Activated T-cell treated with anti-CD3 and anti-CD28 coated beads for 1 hour (primary cell): ENCODE measurements around the gene FHIT.

Experiments used
- DNase-seq: peaks from one replicate; pipeline ENCODE4 v3.0.0-alpha.2; 2020; ENCODE audit warnings: low read depth

The FHIT gene

DNA sequence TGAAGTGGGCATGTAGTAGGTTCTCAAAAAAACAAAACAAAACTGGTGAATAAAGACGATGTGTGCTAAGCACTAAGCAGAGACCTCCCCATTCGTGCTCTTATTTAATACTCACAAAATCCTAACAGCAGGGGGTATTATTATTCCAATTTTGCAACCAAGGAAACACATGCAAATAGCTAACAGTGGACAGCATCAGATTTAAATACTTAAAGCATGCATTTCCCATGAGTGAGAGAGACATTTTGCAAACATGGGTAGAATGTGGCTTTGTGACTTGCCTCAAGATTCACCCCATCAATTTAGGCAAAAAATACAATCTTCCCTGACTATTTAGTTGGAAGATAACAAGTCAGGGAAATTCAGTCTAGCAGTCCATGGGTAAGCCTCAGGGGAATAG lies 1255.2 kb downstream of the FHIT start:
- no peak for DNase-seq

DNA sequence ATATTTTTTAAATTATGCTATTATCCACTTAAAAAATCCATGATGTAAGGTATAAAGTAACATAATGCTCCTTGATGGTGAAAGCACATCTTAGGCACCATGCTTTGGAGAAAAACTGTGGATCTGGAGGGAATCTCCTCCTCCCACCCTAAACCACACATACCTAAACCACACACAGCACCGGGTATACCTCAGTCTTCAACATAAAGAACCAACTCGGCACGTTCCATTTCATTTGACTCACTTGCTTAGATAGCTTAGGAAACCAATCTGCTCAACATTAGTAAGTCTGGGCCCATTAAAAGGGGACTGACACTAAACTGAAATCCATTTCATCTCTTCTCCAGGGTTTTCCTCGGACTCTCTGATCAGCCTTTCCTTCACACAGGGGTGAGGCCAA lies 1255.7 kb downstream of the FHIT start:
- DNase-seq, result no peak

DNA sequence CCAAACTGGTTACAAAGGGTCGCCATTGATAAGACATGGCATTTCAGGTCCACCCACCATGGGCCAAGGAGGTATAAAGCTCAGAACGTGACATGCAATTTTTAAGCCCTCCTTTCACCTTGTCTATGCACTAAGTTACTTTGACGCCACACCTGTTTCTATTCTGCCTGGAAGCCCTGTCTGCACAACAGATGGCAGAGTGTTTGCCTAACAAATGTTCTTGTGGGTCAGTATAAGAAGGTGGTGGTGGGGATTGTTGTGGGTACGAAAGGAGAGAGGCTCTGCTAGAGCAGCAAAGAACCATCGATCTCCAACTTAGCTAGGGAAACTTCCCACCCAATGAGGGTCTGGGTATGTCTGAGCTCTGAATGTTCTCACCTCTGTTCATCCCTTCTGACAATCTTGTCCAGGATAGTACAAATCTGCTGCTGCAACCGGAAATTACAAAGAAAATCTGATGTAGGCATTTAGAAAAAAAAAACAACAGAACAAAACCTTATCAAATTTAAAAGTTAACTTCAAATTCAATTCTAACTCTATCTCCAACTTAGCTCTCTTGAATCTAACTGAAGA lies 1256.4 kb downstream of the FHIT start:
- no peak for DNase-seq

DNA sequence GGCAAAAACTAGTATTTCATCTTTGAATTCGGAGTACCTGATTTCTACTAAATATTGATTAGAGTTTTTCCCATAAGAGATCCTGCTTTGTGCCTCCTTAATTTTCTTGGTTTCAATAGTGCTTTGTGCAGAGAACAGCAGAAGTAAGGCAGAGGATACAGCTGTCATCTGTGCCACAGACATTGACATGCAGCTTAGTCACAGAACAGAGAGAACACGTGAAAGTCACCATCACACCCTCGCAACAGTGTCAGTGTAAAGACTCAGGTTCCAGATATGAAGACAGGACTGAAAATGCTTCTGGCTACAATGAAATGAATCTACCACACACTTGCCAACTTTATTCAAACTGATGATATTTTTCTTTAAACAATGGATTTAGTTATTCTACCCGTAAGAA lies 1258.7 kb downstream of the FHIT start:
- DNase-seq, result no peak

DNA sequence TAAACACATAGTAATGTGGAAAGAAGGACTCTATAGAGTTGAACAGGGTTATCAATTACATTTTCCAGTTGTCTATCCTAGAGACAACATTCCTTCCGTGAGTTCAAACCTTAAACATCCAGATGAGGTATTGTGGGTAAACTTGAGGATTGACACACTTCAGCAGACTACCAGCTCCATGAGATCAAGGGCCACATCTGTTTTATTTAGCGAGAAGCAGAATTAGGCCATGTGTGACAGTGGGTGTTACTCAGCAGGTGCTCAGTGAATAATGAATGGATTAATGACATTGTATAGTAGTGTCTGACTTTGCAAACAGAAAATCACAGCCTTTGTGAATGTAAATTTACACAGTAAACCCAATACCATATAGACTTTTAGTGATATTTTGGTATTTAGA lies 1260.3 kb downstream of the FHIT start:
- DNase-seq, result no peak

DNA sequence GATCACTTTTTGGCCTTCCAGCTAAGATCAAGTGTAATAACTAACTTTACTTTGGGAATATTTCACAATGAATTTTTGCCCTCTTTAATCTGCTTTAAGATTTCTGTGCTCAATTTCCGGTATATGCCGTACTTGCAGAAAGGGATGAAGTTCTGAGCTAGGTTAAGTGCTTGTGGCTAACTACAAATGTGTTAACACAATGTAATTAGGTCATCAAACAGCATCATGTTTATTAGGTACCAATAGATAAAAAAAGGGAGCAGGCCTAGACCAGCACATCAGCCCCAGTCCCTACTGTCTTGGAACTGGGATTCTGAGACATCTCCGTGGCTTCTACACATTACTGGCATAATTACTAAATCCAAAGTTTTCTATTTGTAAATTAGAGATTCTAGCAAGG lies 1268.7 kb downstream of the FHIT start:
- DNase-seq, result no peak

DNA sequence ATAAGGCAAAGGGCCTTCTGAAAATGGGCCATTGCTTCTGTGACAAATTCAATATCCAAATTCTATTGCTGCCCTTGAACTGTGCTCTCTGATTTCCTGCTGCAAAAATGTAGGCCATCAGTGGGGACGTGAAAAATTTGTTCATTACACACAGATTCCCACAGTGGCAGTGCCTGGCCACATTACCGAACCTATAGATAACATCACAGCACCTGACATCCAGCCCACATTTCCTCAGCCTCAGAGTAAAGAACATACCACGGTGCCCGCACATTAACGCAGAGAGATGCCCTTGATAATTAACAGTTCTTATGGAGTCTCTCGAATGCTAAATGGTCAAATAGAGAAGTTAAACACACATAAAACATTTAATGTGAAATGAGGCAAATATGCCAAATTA lies 1269.9 kb downstream of the FHIT start:
- DNase-seq, result no peak

DNA sequence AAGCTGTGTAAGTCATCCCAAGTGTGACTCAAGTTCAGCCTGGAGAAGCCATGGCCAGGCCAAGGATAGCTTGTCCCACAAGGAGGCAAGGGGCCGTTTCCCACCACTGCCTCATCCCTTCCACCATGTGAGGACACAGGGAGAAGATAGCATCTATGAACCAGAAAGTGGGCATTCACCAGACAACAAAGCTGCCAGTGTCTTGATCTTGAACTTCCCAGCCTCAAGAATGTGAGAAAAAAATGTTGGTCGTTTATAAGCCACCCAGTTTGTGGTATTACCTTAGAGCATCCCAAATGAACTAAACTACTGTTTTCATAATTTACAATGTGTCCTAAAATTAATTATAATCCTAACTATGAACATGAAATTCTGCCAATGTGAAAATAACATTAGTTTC lies 1270.7 kb downstream of the FHIT start:
- DNase-seq, result no peak

DNA sequence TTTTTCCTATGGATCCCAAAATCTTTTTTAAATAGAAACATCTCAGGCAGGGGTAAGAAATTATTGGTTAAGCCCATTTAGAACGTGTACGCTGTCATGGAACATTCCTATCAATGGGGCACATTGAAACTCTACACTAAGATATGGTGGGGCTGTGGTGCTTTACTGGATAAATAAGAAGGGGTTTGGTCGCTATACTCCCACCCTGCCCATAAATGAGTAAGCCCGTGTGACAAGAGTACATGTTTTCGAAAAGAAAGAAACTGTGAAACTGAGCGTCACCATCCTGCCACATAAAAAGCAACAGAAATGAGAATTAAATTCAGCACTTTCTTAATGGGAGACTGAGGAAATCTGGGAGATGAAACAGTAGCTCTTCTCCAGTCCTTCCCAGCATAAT lies 1271.7 kb downstream of the FHIT start:
- no peak for DNase-seq

DNA sequence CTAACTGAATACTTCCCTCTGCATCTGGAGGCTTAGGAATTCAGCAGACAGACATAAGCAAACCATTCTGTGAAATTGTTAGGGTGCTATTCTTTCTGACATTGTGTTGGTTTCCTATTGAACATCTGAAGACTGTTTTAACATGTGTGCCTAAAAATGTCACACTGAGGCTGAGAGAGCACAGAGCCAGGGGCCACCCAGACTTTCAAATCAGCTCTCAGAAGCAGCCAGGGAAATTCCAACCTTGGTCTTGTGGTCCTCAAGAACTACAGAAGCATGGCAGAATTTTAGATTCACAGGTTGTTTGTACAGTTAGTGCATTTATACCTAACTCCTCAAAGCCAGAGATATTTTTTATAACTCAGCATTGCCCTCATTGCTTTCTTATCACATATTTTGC lies 1272.3 kb downstream of the FHIT start:
- no peak for DNase-seq

DNA sequence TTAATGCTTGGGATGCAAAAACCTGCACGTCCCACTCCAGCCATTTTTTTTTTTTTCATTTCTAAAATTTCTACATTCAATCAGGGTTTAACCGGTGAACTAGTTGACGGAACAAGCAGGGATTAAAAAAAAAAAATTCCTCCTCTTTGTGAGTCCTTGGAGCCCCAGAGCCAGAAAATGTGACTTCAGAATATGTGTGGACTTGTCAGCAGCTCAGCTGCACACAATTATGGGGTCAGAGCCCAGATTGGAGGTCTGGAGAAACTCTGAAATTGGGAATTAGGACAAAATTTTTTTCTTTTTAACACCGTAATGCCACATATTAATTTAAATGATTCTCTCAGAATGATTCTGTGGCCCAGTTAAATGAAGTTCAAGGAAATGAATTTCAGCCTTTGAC lies 1280.5 kb downstream of the FHIT start:
- DNase-seq, result no peak

DNA sequence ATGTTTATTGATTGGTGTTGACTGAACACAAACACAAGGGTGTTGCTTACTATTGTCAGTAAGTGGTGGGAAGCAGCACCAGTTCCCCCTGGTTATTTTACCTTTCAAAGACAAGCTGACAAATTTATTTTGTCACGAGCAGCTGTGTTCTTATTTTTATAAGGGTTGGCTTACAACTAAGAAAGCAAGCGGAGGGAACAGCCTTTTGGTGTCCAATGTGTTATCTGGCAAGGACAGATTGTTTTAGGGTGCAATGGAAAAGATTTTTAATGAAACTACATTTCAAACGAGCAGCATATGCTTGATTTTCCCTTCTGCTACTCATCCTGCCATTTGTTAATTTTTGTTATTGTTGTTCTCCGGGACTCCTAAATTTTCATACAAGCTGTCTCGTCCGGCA lies 1280.9 kb downstream of the FHIT start:
- DNase-seq, result no peak

DNA sequence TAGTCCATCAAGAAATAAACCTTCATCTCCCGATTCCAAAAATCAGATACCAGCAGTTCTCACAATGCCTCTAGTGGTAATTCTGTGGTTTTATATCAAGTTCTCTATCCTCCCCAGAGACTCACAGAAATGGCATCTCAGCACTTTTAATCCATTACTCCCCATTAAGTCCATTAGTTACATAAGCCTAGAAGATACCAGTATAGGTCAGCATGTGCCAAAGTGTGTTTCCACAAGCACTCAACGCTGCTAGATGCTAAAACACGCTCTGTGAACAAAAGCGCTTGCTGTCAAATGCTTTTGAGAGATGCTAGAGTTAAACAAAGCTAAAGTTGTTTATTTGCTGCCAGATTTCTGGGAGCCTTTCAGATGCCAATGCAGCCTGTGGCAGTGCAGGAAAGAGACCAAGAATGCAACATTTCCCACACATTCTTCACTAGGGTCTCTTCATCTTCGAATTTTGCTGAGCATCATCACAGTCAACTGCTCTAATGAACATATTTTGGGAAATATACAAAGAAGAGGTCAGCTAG lies 1282.7 kb downstream of the FHIT start:
- no peak for DNase-seq

DNA sequence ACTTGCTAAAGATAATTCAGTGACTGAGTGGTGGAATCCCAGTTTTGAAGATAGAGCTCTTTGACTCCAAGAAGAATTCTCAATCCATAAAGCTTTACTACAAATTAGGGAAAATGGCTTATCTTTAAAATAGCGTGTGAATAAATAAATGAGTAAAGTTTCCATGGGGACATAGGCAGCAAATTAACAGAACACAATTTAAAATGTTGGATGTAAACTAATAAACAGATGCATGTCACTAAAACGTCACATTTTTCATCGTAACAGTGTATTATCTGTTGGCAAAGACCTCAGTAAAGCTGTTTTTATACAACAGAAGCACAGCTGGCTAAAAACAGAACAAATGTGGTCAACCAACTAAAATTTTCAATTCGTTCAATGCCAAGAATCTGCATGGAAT lies 1287.6 kb downstream of the FHIT start:
- no peak for DNase-seq

DNA sequence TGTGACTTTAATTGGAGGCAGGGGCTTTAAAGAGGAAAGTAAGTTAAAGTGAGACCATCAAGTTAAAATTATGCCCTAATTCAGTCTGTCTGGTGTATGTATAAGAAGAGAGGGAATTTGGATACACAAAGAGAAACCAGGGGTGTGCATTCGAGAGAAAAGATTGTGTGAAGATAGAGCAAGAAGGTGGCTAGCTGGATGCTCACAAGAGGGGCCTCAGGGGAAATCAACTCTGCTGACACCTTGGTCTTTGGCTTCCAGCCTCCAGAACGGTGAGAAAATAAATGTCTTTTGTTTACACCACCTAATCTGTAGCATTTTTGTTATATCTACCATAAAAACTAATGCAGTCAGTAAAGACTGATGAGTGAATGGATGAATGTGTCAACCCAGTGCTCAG lies 1294.1 kb downstream of the FHIT start:
- no peak for DNase-seq

DNA sequence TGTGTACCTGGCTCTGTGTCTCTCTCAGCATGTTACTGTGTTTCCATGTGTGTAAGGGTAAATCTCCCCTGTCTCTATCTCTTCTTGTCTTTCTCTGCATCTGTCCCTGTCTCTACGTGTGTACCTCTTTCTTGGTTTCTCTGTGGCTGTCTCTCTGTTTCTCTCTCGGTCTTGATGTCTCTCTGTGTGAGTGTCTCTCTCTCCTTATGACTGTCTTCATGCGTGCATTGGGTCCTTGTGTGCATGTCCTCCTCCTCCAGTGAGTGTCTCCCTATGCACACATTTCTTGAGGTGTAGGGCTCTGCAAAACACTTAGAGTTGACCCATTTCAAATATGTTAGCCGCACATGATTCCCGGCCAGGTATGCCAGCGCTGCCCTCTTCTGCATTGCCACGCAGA lies 1298.1 kb downstream of the FHIT start:
- no peak for DNase-seq

DNA sequence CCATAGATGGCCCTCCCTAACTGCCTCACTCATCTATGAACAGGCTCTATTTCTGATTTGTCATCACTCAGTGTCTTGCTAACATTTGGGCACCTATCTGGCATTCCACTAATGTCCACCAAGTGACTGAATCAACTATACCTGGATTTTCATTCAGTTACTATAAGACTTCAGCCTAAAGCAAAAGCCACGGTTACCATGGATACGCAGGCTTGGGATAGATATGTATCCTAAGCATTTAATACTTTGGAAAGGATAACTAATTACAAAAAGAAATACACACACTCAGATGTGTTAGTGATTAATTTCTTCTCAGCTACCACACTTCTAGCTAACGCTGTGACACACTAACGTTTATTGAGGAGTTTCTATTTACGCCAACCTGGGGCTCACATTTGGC lies 1301.9 kb downstream of the FHIT start:
- DNase-seq, result no peak

DNA sequence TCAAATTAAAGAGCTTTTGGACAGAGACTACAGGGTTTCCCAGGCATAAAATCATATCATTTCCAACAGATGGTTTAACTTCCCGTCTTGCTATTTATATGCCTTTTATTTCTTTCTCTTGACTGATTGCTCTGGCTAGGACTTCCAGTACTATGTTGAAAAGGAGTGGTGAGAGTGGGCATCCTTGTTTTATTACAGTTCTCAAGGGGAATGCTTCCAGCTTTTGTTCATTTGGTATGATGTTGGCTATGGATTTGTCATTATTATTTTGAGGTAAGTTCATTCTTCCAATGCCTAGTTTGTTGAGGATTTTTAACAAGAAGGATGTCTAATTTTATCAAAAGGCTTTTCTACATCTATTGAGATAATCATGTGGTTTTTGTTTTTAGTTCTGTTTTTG lies 1304.9 kb downstream of the FHIT start:
- no peak for DNase-seq

DNA sequence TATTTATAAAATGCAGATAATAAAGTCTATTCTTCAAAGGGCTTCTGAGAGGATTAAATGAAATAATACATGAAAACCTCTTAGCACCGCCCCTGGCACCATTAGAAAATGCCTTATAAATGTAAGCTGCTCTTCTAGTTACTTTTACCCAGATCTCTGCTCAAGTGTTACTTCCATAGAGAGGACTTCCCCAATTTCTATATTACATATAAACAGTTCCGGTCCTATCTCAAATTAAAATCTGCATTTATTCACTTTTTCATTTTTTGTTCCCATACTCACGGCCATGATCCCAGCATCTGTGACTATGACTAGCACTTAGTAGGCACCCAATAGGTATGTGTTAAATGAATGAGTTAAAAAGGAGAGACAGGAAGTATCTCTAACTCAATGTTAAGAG lies 1310.5 kb downstream of the FHIT start:
- no peak for DNase-seq

DNA sequence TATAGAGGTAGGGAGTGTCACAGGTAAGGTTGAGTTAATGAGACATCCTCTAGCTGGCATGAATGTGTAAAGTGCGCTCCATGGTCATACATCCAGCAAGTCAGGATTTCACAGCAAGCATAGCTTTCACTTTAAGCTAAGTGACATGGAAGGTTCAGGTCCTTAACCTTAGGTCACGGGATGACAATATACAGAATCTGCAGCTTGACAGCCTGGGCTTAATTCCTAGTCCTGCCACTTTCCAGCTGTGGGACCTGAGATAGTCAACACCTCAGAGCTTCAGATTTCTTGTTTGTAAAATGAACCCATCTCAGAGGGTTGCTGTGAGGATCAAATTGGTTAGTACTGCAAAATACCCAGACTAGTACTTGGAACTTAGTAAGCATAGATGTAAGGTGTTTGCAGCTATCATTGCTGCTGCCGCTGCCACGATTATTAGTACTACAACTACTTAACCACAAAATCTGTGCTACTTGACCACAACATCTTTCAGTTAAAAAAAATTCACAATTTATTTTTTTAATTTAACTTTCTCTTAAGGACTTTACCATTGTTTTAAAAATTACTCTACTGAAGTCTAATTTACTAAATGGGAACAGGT lies 1311.3 kb downstream of the FHIT start:
- no peak for DNase-seq

DNA sequence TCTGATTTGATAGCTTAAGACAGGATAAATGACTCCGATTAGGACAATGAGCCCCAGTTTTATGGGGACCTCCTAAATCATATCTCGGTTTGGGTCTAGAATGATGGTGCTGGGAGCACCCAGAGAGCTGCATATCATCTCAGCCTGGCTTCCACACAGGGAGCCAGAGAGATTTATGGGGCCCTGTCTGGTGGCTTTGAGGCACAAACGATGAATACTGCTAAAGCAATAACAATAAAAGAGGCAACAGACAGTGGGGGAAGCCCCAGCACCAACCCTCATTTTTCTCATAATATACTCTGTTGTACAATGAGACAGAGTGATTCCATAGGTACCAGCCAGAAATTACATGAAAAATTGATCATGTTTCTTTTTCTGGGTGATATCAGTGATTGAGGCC lies 1312.4 kb downstream of the FHIT start:
- no peak for DNase-seq

DNA sequence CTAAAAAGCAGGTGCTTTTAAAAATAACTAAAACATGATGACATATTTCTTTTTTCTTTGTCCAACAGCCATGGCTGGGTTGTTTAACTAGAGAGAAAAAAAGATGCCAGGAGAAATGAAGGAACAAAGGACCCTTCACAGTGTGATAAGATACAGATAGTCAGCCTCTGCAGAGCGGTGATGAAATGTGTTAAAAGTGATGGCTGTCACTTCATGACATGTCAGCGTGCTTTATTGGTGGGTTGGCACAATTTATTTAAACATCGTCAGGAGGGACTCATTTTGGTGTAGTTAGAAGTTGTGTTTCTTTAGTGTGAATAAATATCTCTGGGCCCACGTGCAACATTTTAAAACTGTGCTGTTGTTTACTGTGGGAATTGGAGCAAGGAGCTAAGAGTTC lies 1314.1 kb downstream of the FHIT start:
- DNase-seq, result no peak

DNA sequence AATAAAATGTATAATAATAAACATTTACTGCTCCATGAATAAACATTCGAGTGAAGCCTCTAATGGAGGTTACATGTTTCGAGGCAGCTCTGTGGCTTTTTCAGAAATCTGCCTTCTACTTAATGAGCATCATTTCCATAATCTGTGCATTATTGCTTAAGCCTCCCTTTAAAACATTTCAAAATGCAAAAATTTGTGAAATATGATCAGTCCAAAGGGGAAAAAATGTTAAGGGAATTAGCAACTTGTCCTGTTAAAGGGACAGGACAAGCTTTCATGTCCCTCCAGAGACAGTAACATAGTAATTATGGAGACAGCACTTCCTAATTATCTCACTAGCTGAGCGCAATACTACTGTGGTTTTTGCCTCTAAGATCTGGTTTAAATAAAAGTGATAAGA lies 1314.8 kb downstream of the FHIT start:
- no peak for DNase-seq

DNA sequence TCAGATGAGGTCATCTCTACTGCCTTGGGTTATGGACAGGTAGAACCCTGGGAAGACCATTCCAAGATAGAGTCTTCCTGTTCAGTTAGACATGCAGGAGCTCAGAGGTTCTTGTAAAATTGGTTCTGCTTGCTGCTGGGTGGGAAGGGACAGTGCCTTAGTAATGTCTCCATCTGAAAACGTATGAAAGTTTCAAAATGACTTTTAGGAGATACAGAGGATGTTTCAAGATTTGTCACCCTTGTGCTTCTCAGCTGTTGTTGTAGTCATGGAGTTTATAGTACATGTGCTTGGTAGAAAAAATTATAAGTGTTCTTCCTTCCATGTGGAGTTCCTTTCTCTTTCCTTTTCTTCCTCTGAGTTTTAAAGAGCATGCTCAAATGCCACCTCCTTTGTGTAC lies 1316.2 kb downstream of the FHIT start:
- DNase-seq, result no peak
